ENCODE measurements around the gene KCNQ1. TPM values are rescaled to one million over a fixed set of nuclear protein-coding genes. Genes with fewer than 3 reads are reported as not detected.

KCNQ1 gene
- total RNA-seq, 1 donor from 2014 or later: 2.7 TPM

- intact Hi-C loops (cut with DNase I): loop anchor here (1.0 kb wide), 1 partner anchor 252 kb away; no protein-coding TSS in a partner anchor
- no peak for DNase-seq (ENCODE audit: extremely low spot score in 2 of 2)
- Histone ChIP-seq H3K9me3 (no peaks in the 10 kb centered on the region), H3K4me3 (no peak overlapping the region), H3K27ac (no peak overlapping the region), H3K4me1 (peaks cover 15% of the 10 kb centered on the region), H3K36me3 (no peaks in the 10 kb centered on the region), H3K27me3 (no peaks in the 10 kb centered on the region)
- TF ChIP-seq, protein P1, sequence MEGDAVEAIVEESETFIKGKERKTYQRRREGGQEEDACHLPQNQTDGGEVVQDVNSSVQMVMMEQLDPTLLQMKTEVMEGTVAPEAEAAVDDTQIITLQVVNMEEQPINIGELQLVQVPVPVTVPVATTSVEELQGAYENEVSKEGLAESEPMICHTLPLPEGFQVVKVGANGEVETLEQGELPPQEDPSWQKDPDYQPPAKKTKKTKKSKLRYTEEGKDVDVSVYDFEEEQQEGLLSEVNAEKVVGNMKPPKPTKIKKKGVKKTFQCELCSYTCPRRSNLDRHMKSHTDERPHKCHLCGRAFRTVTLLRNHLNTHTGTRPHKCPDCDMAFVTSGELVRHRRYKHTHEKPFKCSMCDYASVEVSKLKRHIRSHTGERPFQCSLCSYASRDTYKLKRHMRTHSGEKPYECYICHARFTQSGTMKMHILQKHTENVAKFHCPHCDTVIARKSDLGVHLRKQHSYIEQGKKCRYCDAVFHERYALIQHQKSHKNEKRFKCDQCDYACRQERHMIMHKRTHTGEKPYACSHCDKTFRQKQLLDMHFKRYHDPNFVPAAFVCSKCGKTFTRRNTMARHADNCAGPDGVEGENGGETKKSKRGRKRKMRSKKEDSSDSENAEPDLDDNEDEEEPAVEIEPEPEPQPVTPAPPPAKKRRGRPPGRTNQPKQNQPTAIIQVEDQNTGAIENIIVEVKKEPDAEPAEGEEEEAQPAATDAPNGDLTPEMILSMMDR (IDR thresholded peaks at IDR 0.05): no peak
- TF ChIP-seq POLR2A (IDR thresholded peaks at IDR 0.05): no peak
- TF ChIP-seq POLR2AphosphoS5 (IDR thresholded peaks at IDR 0.05; ENCODE audit: insufficient read depth in 1 of 2, low read depth in 1 of 2): no peak
These were observed 26.7 kb upstream of the KCNQ1 start for GRCh38 chr11:2417856-2418692.

DNA sequence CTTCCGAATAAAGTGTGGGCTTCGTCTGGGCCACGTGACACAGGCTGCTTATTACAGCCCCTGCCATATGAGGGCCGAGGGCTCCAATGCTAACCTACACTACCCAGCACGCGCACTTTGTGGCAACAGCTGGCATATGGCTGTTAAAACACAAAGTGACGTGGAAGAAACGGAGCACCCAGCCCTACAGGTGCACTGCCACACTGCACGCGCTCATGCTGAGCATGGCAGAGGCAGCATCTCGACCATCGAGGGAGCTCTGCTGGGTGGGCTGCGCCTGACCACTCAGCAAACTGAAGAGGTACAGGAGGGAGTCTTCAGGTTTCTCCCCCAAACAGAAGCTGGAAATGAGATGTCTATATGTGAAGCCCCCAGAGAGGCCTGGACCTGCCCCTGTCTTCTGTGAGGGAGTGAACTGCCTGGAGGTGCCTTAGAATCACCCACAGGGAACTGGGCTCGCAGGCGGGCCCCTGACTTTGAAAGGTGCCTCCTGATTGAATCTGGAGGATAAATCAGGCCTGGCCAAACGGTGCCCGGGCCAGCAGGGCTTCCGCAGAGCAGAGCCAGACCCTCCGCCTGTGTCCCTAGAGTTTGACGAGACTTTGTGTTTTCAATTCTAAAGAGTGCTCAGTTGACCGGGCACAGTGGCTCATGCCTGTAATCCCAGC, 26.0 kb upstream of the KCNQ1 start:
- no peak overlapping the region for H3K27ac ChIP-seq
- no peaks in the 10 kb centered on the region for H3K27me3 ChIP-seq
- H3K36me3 ChIP-seq: no peaks in the 10 kb centered on the region
- no peaks in the 10 kb centered on the region for H3K9me3 ChIP-seq
- DNase-seq (ENCODE audit: extremely low spot score in 2 of 2): no peak
- TF ChIP-seq, protein P1 (IDR thresholded peaks at IDR 0.05): no peak
- TF ChIP-seq POLR2A (IDR thresholded peaks at IDR 0.05) (no peak), POLR2AphosphoS5 (IDR thresholded peaks at IDR 0.05; ENCODE audit: insufficient read depth in 1 of 2, low read depth in 1 of 2) (no peak)
- H3K4me1 ChIP-seq: peaks cover 15% of the 10 kb centered on the region
- intact Hi-C loops (cut with DNase I): no loop called here
- no peak overlapping the region for H3K4me3 ChIP-seq

GRCh38 chr11:2419638-2420501, 24.9 kb upstream of the KCNQ1 start:
- peaks cover 15% of the 10 kb centered on the region for H3K4me1 ChIP-seq
- H3K4me3 ChIP-seq: no peak overlapping the region
- H3K27ac ChIP-seq: no peak overlapping the region
- H3K27me3 ChIP-seq: no peaks in the 10 kb centered on the region
- TF ChIP-seq POLR2AphosphoS5 (IDR thresholded peaks at IDR 0.05; ENCODE audit: insufficient read depth in 1 of 2, low read depth in 1 of 2) (peak in 1 of 2 donors; percentile 9), POLR2A (IDR thresholded peaks at IDR 0.05) (no peak)
- TF ChIP-seq, protein P1 (IDR thresholded peaks at IDR 0.05): peak; percentile 75 to 89 (median 85)
- no peak for DNase-seq (ENCODE audit: extremely low spot score in 2 of 2)
- intact Hi-C loops (cut with DNase I): loop anchor here (2.0 to 10.0 kb wide), 2 partner anchors 113 to 475 kb away; no protein-coding TSS in a partner anchor
- H3K36me3 ChIP-seq: no peaks in the 10 kb centered on the region
- H3K9me3 ChIP-seq: no peaks in the 10 kb centered on the region

GRCh38 chr11:2420502-2421225, 24.1 kb upstream of the KCNQ1 start:
- no peak for DNase-seq (ENCODE audit: extremely low spot score in 2 of 2)
- H3K27ac ChIP-seq: no peak overlapping the region
- H3K9me3 ChIP-seq: no peaks in the 10 kb centered on the region
- no peaks in the 10 kb centered on the region for H3K27me3 ChIP-seq
- no peak overlapping the region for H3K4me3 ChIP-seq
- H3K36me3 ChIP-seq: no peaks in the 10 kb centered on the region
- intact Hi-C loops (cut with DNase I): loop anchor here (2.0 to 10.0 kb wide), 2 partner anchors 114 to 474 kb away; no protein-coding TSS in a partner anchor
- H3K4me1 ChIP-seq: peaks cover 15% of the 10 kb centered on the region
- TF ChIP-seq, protein P1 (IDR thresholded peaks at IDR 0.05): peak; percentile 92 to 98 (median 95)
- TF ChIP-seq POLR2AphosphoS5 (IDR thresholded peaks at IDR 0.05; ENCODE audit: insufficient read depth in 1 of 2, low read depth in 1 of 2): no peak
- TF ChIP-seq POLR2A (IDR thresholded peaks at IDR 0.05): no peak
